IMR-90 (cell line): ENCODE data around the gene GRB10. TPM values are rescaled to one million over a fixed set of nuclear protein-coding genes. Genes with fewer than 3 reads are reported as not detected.

Experiments
- ATAC-seq: fragments of 200-7000 bp; cut with Tn5 transposase; 2 replicates; pipeline ENCODE4 v1.9.1; 2020; ENCODE audit warnings: low read depth, mild to moderate bottlenecking, moderate library complexity
- BruUV-seq: library from RNA; stranded (reverse); fragments of 400-500 nt; replicated peaks from 2 replicates; lab custom pipeline; 2021; lab: Mats Ljungman, UMichigan
- CTCF ChIA-PET: fragments of 300-600 bp; formaldehyde crosslinking; extraction: SDS; loops from one replicate; lab custom pipeline; 2021; ENCODE audit warnings: antibody characterized with exemption; lab: Yijun Ruan, JAX
- POLR2A ChIA-PET: fragments of 300-600 bp; sonication (Branson Sonifier 250); formaldehyde crosslinking; loops from one replicate; lab custom pipeline; 2022; ENCODE audit warnings: antibody characterized with exemption; ENCODE audit not compliant: unreplicated experiment; lab: Charles Lee
- DNase-seq: peaks from one replicate; pipeline ENCODE4 v3.0.0; 2013
- H2AFZ ChIP-seq: replicated peaks from 2 replicates; pipeline ENCODE3; 2013; ENCODE audit warnings: low read length, mild to moderate bottlenecking; ENCODE audit not compliant: poor library complexity
- H2AK5ac ChIP-seq: 2 replicates; pipeline ENCODE4 v1.6.1; 2013; ENCODE audit warnings: low read depth, low read length, inconsistent platforms
- H2AK9ac ChIP-seq: replicated peaks from 2 replicates; pipeline ENCODE3; 2013; ENCODE audit warnings: mild to moderate bottlenecking, low read depth, low read length, moderate library complexity; ENCODE audit not compliant: poor library complexity
- H2BK120ac ChIP-seq: 2 replicates; pipeline ENCODE4 v1.6.1; 2013; ENCODE audit warnings: low read depth, low read length, inconsistent platforms
- H2BK15ac ChIP-seq: 3 replicates; pipeline ENCODE4 v1.6.1; 2013; ENCODE audit warnings: low read depth, low read length, inconsistent platforms
- H2BK20ac ChIP-seq: 2 replicates; pipeline ENCODE4 v1.6.1; 2013; ENCODE audit warnings: low read depth, mild to moderate bottlenecking, inconsistent platforms, low read length, moderate library complexity
- H2BK5ac ChIP-seq: 2 replicates; pipeline ENCODE4 v1.6.1; 2013; ENCODE audit warnings: mild to moderate bottlenecking, low read depth, low read length, inconsistent platforms; ENCODE audit not compliant: poor library complexity, severe bottlenecking
- H3K14ac ChIP-seq: replicated peaks from 2 replicates; pipeline ENCODE4 v1.6.1; 2013; ENCODE audit warnings: low read depth, low read length, inconsistent platforms
- H3K18ac ChIP-seq: 2 replicates; pipeline ENCODE4 v1.6.1; 2013; ENCODE audit warnings: low read depth, low read length, control low read depth
- H3K23ac ChIP-seq: 2 replicates; pipeline ENCODE4 v1.6.1; 2013; ENCODE audit warnings: low read depth, low read length, inconsistent platforms
- H3K27ac ChIP-seq: 2 replicates; pipeline ENCODE4 v1.5.1; 2013; ENCODE audit warnings: mild to moderate bottlenecking, control low read depth, low read length; ENCODE audit not compliant: insufficient read depth
- H3K27me3 ChIP-seq: 2 replicates; pipeline ENCODE4 v1.6.1; 2013; ENCODE audit warnings: low read length; ENCODE audit not compliant: control insufficient read depth, insufficient read depth
- H3K36me3 ChIP-seq: 2 replicates; pipeline ENCODE4 v1.6.1; 2013; ENCODE audit warnings: low read length, mixed read lengths; ENCODE audit not compliant: control insufficient read depth, insufficient read depth
- H3K4ac ChIP-seq: 2 replicates; pipeline ENCODE4 v1.6.1; 2013; ENCODE audit warnings: low read depth, low read length, inconsistent platforms
- H3K4me1 ChIP-seq: 2 replicates; pipeline ENCODE4 v1.6.1; 2013; ENCODE audit warnings: low read length, mixed read lengths; ENCODE audit not compliant: control insufficient read depth, insufficient read depth
- H3K4me2 ChIP-seq: 2 replicates; pipeline ENCODE4 v1.6.1; 2013; ENCODE audit warnings: low read depth, mild to moderate bottlenecking, control low read depth, low read length, moderate library complexity
- H3K4me3 ChIP-seq: 2 replicates; pipeline ENCODE4 v1.5.1; 2013; ENCODE audit warnings: low read depth, mild to moderate bottlenecking, control low read depth, low read length, moderate library complexity; ENCODE audit not compliant: insufficient read depth
- H3K56ac ChIP-seq: 2 replicates; pipeline ENCODE4 v1.6.1; 2013; ENCODE audit warnings: low read length, inconsistent platforms; ENCODE audit not compliant: insufficient read depth; ENCODE audit errors: extremely low read depth
- H3K79me1 ChIP-seq, 2 experiments: 2 replicates each; pipeline ENCODE4 v1.6.1; 2013; ENCODE audit warnings: low read length in 2 of 2, inconsistent platforms in 1 of 2, low read depth in 1 of 2
- H3K9ac ChIP-seq: 2 replicates; pipeline ENCODE4 v1.6.1; 2013; ENCODE audit warnings: low read depth, low read length, control low read depth
- H3K9me1 ChIP-seq: 2 replicates; pipeline ENCODE4 v1.6.1; 2013; ENCODE audit warnings: low read length, inconsistent platforms; ENCODE audit not compliant: insufficient read depth
- H3K9me3 ChIP-seq: 2 replicates; pipeline ENCODE4 v1.6.1; 2013; ENCODE audit warnings: low read length; ENCODE audit not compliant: control insufficient read depth, insufficient read depth
- H4K20me1 ChIP-seq: 2 replicates; pipeline ENCODE4 v1.6.1; 2013; ENCODE audit warnings: low read length, inconsistent platforms; ENCODE audit not compliant: insufficient read depth
- H4K5ac ChIP-seq: 2 replicates; pipeline ENCODE4 v1.6.1; 2013; ENCODE audit warnings: mild to moderate bottlenecking, low read depth, low read length, control low read depth
- H4K8ac ChIP-seq, 2 experiments: 2 replicates each; pipeline ENCODE4 v1.6.1; 2013; ENCODE audit warnings: low read depth in 2 of 2, low read length in 2 of 2, control low read depth in 1 of 2, inconsistent platforms in 1 of 2
- H4K91ac ChIP-seq: 2 replicates; pipeline ENCODE4 v1.6.1; 2013; ENCODE audit warnings: low read depth, low read length, inconsistent platforms; ENCODE audit not compliant: insufficient read depth
- FOS ChIP-seq: fragments of 150-350 bp; IDR thresholded peaks from 2 replicates; pipeline ENCODE4 v1.6.1; 2016; ENCODE audit warnings: low read depth, low read length
- WGBS, 2 experiments: methylation state at CpG; one replicate each; pipeline versions ENCODE4 v1.1.5 to v1.1.7; 2013; ENCODE audit warnings: missing lambda C conversion rate in 2 of 2; ENCODE audit not compliant: insufficient read length in 1 of 2; ENCODE audit errors: extremely low coverage in 2 of 2; 5-methylcytosine and 5-hydroxymethylcytosine counted together
- dilution Hi-C: fragments of 300-500 bp; cut with HindIII; formaldehyde crosslinking; loops from one replicate; pipeline ENCODE4 v1.14.3; 2018; ENCODE audit warnings: low sequenced_read_pairs; ENCODE audit not compliant: unreplicated experiment
- in situ Hi-C: fragments of 300-500 bp; cut with MboI; formaldehyde crosslinking; loops from 3 replicates; pipeline ENCODE4 v1.14.3; 2019; ENCODE audit warnings: low sequenced_read_pairs, inconsistent platforms, mixed read lengths
- intact Hi-C: fragments of 100-400 bp; cut with micrococcal nuclease; formaldehyde crosslinking; loops from 2 replicates; pipeline ENCODE4 v1.10.0; 2022
- polyA plus RNA-seq, 3 experiments: library from polyadenylated mRNA; depleted of rRNA; stranded (reverse); fragments of >200 nt; gene quantifications; 2 replicates each; pipeline ENCODE4 v1.2.3, GENCODE V29; 2012; ENCODE audit warnings: low replicate concordance in 1 of 3
- total RNA-seq: library from RNA; depleted of rRNA; stranded (reverse); fragments of >200 nt; gene quantifications from 2 replicates; pipeline ENCODE4 v1.2.3, GENCODE V29; 2012

The GRB10 gene
- total and polyA plus RNA-seq, 2 of the 4 experiments (the other 2 are of a cell fraction): 6.3 to 15.1 TPM

GRCh38 chr7:50743893-50744292 is 38.8 kb downstream of the GRB10 start:
- POLR2A ChIA-PET: no interaction called here
- TF ChIP-seq FOS: no peak
- peaks cover 10% of the 10 kb centered on the region; the same call in 1 of the 2 replicates for H3K36me3 ChIP-seq
- no peak overlapping the region for H2BK120ac ChIP-seq
- no peak overlapping the region for H3K4me2 ChIP-seq
- H3K4me1 ChIP-seq: 0 out of 2 replicates have a peak, but pooled peaks cover 3% of the 10 kb centered on the region
- dilution Hi-C loops (no loop called here), in situ Hi-C loops (no loop called here), intact Hi-C loops (no loop called here)
- DNase-seq (no peak), ATAC-seq (no peak)
- no peak overlapping the region for H2BK5ac ChIP-seq
- BruUV-seq: no TSS peak
- peaks cover 12% of the 10 kb centered on the region; the same call in 1 of the 2 replicates for H3K9me1 ChIP-seq
- no peak overlapping the region for H3K27ac ChIP-seq
- no peaks in the 10 kb centered on the region for H3K9me3 ChIP-seq
- H3K27me3 ChIP-seq: no peaks in the 10 kb centered on the region
- no peak overlapping the region for H2AK5ac ChIP-seq
- no peak overlapping the region for H4K5ac ChIP-seq
- H3K9ac ChIP-seq: no peak overlapping the region
- no peak overlapping the region for H3K4ac ChIP-seq
- H3K23ac ChIP-seq: no peak overlapping the region
- no peak overlapping the region for H2BK15ac ChIP-seq
- peaks cover 34% of the 10 kb centered on the region; the same call in 1 of the 2 replicates for H4K20me1 ChIP-seq
- no peak overlapping the region for H3K14ac ChIP-seq
- H4K91ac ChIP-seq: no peak overlapping the region
- no peak overlapping the region for H2AFZ ChIP-seq
- CTCF ChIA-PET: no interaction called here
- H2BK20ac ChIP-seq: no peak overlapping the region
- no peak overlapping the region for H4K8ac ChIP-seq
- H3K79me1 ChIP-seq: peaks cover 18 to 45% of the 10 kb centered on the region in 2 experiments
- H2AK9ac ChIP-seq: no peak overlapping the region
- no peak overlapping the region for H3K4me3 ChIP-seq
- H3K56ac ChIP-seq: no peak overlapping the region
- WGBS, 2 experiments: 100% methylated on average over 2 of the region's 11 CpGs; no CpG with 5 or more reads in 1 of the 2 experiments
- no peak overlapping the region for H3K18ac ChIP-seq
